SK-N-DZ (cell line): ENCODE results near the gene CLEC4D. TPM values are rescaled to one million over a fixed set of nuclear protein-coding genes. Genes with fewer than 3 reads are reported as not detected.
"Not testable (repeated sequence)": the region's sequence is repeated elsewhere in the genome, so short reads cannot be mapped to it uniquely, and the experiment has no call there.

ENCODE experiments used
- DNase-seq: peaks from one replicate; pipeline ENCODE4 v3.0.0-alpha.2; 2015; ENCODE audit warnings: low spot score
- polyA plus RNA-seq, 2 experiments: library from polyadenylated mRNA; depleted of rRNA; stranded (reverse); fragments of >200 nt; gene quantifications; 2 replicates each; pipeline ENCODE4 v1.2.3, GENCODE V29; 2014

Gene CLEC4D
- polyA plus RNA-seq (2014; cell fraction: cytosol; rRNA removed), result not detected in 2 replicates
- polyA plus RNA-seq (2014; cell fraction: nucleus; rRNA removed), result not detected in 2 replicates

GRCh38 chr12:8513256-8513655 is at the start of gene CLEC4D:
Gene CLEC4D, plus strand, starts transcription at chr12:8513503. Its CDS starts 230 bp downstream, at chr12:8513733.
- no peak for DNase-seq

GRCh38 chr12:8465301-8465996 is 47.9 kb upstream of the CLEC4D start:
- DNase-seq, result no peak

GRCh38 chr12:8466241-8466640 is 47.1 kb upstream of the CLEC4D start:
- no peak for DNase-seq

- no peak for DNase-seq
Observed at GRCh38 chr12:8471090-8471489, 42.2 kb upstream of the CLEC4D start.

- no peak for DNase-seq
Observed at GRCh38 chr12:8475508-8476203, 37.6 kb upstream of the CLEC4D start.

GRCh38 chr12:8482571-8483061 is 30.7 kb upstream of the CLEC4D start:
- no peak for DNase-seq

- DNase-seq, result no peak
Observed at GRCh38 chr12:8483079-8483478, 30.2 kb upstream of the CLEC4D start.

- DNase-seq, result no peak
Observed at GRCh38 chr12:8491646-8492530, 21.4 kb upstream of the CLEC4D start.

- no peak for DNase-seq
Observed at GRCh38 chr12:8493084-8493483, 20.2 kb upstream of the CLEC4D start.

GRCh38 chr12:8495671-8496070 is 17.6 kb upstream of the CLEC4D start:
- not testable (repeated sequence) for DNase-seq

- not testable (repeated sequence) for DNase-seq
Observed at GRCh38 chr12:8496074-8496473, 17.2 kb upstream of the CLEC4D start.

- DNase-seq, result no peak
Observed at GRCh38 chr12:8499616-8500015, 13.7 kb upstream of the CLEC4D start.

- DNase-seq, result no peak
Observed at GRCh38 chr12:8501720-8502119, 11.6 kb upstream of the CLEC4D start.

- DNase-seq, result no peak
Observed at GRCh38 chr12:8504351-8504750, 9.0 kb upstream of the CLEC4D start.

GRCh38 chr12:8507596-8507995 is 5.7 kb upstream of the CLEC4D start:
- DNase-seq, result no peak

- DNase-seq, result no peak
Observed at GRCh38 chr12:8508223-8508622, 5.1 kb upstream of the CLEC4D start.

- DNase-seq, result no peak
Observed at GRCh38 chr12:8508910-8509841, 4.1 kb upstream of the CLEC4D start.

GRCh38 chr12:8517971-8518370 is 4.7 kb downstream of the CLEC4D start:
- no peak for DNase-seq

GRCh38 chr12:8519171-8519570 is 5.9 kb downstream of the CLEC4D start:
- no peak for DNase-seq

- no peak for DNase-seq
Observed at GRCh38 chr12:8527250-8528130, 14.2 kb downstream of the CLEC4D start.
